Loucy (cell line): ENCODE data around the gene AMZ1.

Experiments used
- H2AFZ ChIP-seq: fragments of 200-600 bp; sonication (generic); 2 replicates; pipeline ENCODE4 v1.6.0; 2016; ENCODE audit warnings: antibody characterized with exemption, mild to moderate bottlenecking, low read length, moderate library complexity
- H3F3A ChIP-seq: fragments of 200-600 bp; 2 replicates; pipeline ENCODE4 v1.6.0; 2016; ENCODE audit warnings: antibody characterized with exemption, low read depth, mild to moderate bottlenecking
- H3K27me3 ChIP-seq: fragments of 200-600 bp; sonication (generic); 2 replicates; pipeline ENCODE4 v1.6.1; 2014; ENCODE audit warnings: low read length, mild to moderate bottlenecking; ENCODE audit not compliant: insufficient read depth, poor library complexity, severe bottlenecking
- H3K36me3 ChIP-seq: fragments of 200-600 bp; sonication (generic); 2 replicates; pipeline ENCODE4 v1.6.1; 2016; ENCODE audit warnings: low read length; ENCODE audit not compliant: insufficient read depth
- H3K4me1 ChIP-seq: fragments of 200-600 bp; sonication (generic); 2 replicates; pipeline ENCODE4 v1.5.1; 2014; ENCODE audit warnings: low read length, mild to moderate bottlenecking; ENCODE audit not compliant: insufficient read depth, poor library complexity, severe bottlenecking
- H3K4me2 ChIP-seq: fragments of 200-600 bp; sonication (generic); 2 replicates; pipeline ENCODE4 v1.6.0; 2014; ENCODE audit warnings: antibody characterized with exemption, low read length, low read depth, mild to moderate bottlenecking; ENCODE audit not compliant: poor library complexity, severe bottlenecking
- H3K4me3 ChIP-seq: fragments of 200-600 bp; sonication (generic); 2 replicates; pipeline ENCODE4 v1.5.1; 2014; ENCODE audit warnings: low read length, mild to moderate bottlenecking, mixed read lengths; ENCODE audit not compliant: poor library complexity, severe bottlenecking
- H3K79me2 ChIP-seq: fragments of 200-600 bp; sonication (generic); 2 replicates; pipeline ENCODE4 v1.6.1; 2014; ENCODE audit warnings: low read length; ENCODE audit not compliant: insufficient read depth
- H3K9ac ChIP-seq: fragments of 200-600 bp; sonication (generic); 2 replicates; pipeline ENCODE4 v1.6.0; 2014; ENCODE audit warnings: mild to moderate bottlenecking, low read depth, low read length, moderate library complexity; ENCODE audit not compliant: poor library complexity, severe bottlenecking
- H3K9me2 ChIP-seq: fragments of 200-600 bp; sonication (generic); replicated peaks from 2 replicates; pipeline ENCODE4 v1.6.1; 2016; ENCODE audit warnings: low read depth, low read length, mixed read lengths
- H3K9me3 ChIP-seq: fragments of 200-600 bp; sonication (generic); 2 replicates; pipeline ENCODE4 v1.6.1; 2014; ENCODE audit warnings: mild to moderate bottlenecking, antibody characterized with exemption, low read length, low read depth; ENCODE audit not compliant: insufficient read depth
- H4K20me1 ChIP-seq: fragments of 200-600 bp; sonication (generic); 2 replicates; pipeline ENCODE4 v1.6.0; 2014; ENCODE audit warnings: antibody characterized with exemption, low read length, mild to moderate bottlenecking; ENCODE audit not compliant: insufficient read depth, poor library complexity, severe bottlenecking
- EZH2phosphoT487 ChIP-seq: fragments of 200-600 bp; IDR thresholded peaks from 2 replicates; pipeline ENCODE4 v1.6.1; 2018; ENCODE audit warnings: antibody characterized with exemption, mild to moderate bottlenecking, moderate library complexity, borderline replicate concordance
- TF ChIP-seq, protein P1 (sequence below): fragments of 200-600 bp; sonication (generic); conservative IDR thresholded peaks from 2 replicates; pipeline ENCODE4 v1.5.1; 2014; ENCODE audit warnings: mild to moderate bottlenecking, antibody characterized with exemption, low read length

Gene AMZ1

DNA sequence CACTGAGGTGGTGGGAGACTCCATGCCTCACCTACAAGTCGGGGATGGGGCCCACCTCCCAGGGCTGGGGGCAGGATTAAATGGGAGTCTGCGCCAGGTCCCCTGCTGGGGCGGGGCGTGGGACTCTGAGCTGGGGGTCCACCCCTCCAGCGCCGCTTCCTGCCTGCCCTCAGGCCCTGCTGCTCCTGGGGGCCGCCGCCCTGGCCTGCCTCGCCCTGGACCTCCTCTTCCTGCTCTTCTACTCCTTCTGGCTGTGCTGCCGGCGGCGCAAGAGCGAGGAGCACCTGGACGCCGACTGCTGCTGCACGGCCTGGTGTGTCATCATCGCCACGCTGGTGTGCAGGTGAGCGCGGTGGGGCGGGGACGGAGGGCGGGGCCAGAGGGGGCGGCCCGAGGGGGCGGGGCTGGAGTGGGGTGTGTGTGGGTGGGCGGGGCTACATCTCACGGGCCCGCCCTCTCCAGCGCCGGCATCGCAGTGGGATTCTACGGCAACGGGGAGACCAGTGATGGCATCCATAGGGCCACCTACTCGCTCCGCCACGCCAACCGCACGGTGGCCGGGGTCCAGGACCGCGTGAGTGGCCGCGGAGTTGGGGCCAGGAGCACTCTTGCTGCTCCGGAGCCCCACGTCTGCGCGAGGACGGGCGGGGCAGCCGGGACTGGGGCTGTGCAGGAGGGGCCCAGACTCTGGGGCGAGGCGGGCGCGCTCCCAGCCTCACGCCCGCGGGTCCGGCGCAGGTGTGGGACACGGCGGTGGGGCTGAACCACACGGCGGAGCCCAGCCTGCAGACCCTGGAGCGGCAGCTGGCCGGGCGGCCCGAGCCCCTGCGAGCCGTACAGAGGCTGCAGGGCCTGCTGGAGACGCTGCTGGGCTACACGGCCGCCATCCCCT is 41.1 kb upstream of the AMZ1 start:
- no peaks in the 10 kb centered on the region for H3K9me3 ChIP-seq
- TF ChIP-seq, protein P1, sequence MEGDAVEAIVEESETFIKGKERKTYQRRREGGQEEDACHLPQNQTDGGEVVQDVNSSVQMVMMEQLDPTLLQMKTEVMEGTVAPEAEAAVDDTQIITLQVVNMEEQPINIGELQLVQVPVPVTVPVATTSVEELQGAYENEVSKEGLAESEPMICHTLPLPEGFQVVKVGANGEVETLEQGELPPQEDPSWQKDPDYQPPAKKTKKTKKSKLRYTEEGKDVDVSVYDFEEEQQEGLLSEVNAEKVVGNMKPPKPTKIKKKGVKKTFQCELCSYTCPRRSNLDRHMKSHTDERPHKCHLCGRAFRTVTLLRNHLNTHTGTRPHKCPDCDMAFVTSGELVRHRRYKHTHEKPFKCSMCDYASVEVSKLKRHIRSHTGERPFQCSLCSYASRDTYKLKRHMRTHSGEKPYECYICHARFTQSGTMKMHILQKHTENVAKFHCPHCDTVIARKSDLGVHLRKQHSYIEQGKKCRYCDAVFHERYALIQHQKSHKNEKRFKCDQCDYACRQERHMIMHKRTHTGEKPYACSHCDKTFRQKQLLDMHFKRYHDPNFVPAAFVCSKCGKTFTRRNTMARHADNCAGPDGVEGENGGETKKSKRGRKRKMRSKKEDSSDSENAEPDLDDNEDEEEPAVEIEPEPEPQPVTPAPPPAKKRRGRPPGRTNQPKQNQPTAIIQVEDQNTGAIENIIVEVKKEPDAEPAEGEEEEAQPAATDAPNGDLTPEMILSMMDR: no peak
- TF ChIP-seq EZH2phosphoT487: no peak
- no peak overlapping the region for H3K4me2 ChIP-seq
- H3K4me1 ChIP-seq: peaks cover 33% of the 10 kb centered on the region
- no peaks in the 10 kb centered on the region for H3K27me3 ChIP-seq
- no peaks in the 10 kb centered on the region for H3K9me2 ChIP-seq
- H4K20me1 ChIP-seq: peaks cover 54% of the 10 kb centered on the region
- H2AFZ ChIP-seq: no peak overlapping the region
- peaks cover 32% of the 10 kb centered on the region for H3K79me2 ChIP-seq
- H3K9ac ChIP-seq: no peak overlapping the region
- H3F3A ChIP-seq: no peaks in the 10 kb centered on the region
- H3K36me3 ChIP-seq: peaks cover 43% of the 10 kb centered on the region; the same call in 1 of the 2 replicates
- H3K4me3 ChIP-seq: no peak overlapping the region

DNA sequence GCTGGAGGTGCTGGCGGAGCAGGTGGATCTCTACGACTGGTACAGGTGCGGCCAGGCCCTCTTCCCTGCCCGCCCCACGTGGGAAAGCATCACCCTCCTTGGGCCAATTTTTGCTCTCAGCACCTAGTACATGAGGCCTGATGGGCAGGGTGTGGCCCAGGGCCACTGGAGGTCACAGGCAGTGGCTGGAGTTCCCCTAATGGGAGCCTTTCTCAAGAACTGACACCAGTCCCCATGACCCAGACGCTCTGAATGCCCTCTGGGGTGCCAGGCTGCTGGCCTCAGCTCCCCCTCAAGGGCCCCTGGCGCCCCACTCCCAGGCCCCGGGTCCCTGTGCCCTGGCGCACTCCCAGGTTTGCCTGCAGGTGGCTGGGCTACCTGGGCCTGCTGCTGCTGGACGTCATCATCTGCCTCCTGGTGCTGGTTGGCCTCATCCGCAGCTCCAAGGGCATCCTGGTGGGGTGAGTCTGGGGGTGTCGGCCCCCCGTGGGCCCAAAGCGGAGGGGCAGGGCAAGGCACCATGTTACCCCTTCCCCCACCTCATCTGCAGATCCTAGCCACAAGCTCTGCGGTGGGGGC is 40.3 kb upstream of the AMZ1 start:
- H3K4me3 ChIP-seq: no peak overlapping the region
- peaks cover 54% of the 10 kb centered on the region for H4K20me1 ChIP-seq
- H3K4me2 ChIP-seq: no peak overlapping the region
- TF ChIP-seq, protein P1: no peak
- TF ChIP-seq EZH2phosphoT487: no peak
- H3K9me2 ChIP-seq: no peaks in the 10 kb centered on the region
- peaks cover 30% of the 10 kb centered on the region for H3K79me2 ChIP-seq
- H2AFZ ChIP-seq: no peak overlapping the region
- H3K9me3 ChIP-seq: no peaks in the 10 kb centered on the region
- H3F3A ChIP-seq: no peaks in the 10 kb centered on the region
- H3K36me3 ChIP-seq: peaks cover 51% of the 10 kb centered on the region; the same call in 1 of the 2 replicates
- no peak overlapping the region for H3K9ac ChIP-seq
- no peaks in the 10 kb centered on the region for H3K27me3 ChIP-seq
- peaks cover 33% of the 10 kb centered on the region for H3K4me1 ChIP-seq

DNA sequence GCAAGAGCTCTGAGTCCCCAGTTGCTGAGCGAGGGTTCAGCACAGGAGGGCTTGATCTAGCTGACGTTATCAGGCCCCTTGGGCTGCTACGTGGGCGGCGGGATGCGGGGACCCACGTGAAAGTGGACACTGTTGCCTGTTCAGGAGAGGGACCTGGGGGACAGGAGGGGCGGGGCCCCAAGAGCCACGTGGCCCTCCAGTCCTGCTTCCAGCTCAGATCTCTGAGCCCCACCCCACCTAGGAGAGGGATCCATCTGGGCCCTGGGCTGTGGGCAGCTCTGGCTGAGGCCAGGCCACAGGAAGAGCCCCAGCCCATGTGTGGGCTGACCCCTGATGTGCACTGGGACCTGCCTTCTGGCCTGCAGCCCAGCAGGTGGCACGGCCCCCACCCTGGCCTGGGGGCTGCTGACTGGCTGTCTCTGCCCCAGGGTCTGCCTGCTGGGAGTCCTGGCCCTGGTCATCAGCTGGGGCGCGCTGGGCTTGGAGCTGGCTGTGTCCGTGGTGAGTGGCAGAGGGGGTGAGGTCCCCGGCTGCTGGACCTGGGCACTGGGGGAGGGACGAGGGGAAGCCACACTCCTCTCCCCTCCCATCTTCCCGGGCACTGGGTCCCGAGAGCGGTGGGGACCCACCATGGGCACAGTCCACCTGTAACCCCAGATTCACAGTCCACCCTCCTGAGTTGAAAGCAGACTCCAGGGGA is 38.7 kb upstream of the AMZ1 start:
- Histone ChIP-seq H4K20me1 (peaks cover 38% of the 10 kb centered on the region), H3K27me3 (no peaks in the 10 kb centered on the region), H3K9me2 (no peaks in the 10 kb centered on the region), H3F3A (no peaks in the 10 kb centered on the region), H3K79me2 (peaks cover 20% of the 10 kb centered on the region), H3K4me1 (peaks cover 23% of the 10 kb centered on the region), H3K9ac (no peak overlapping the region), H3K9me3 (no peaks in the 10 kb centered on the region), H3K4me3 (no peak overlapping the region), H3K4me2 (no peak overlapping the region), H2AFZ (no peak overlapping the region), H3K36me3 (peaks cover 51% of the 10 kb centered on the region; the same call in 1 of the 2 replicates)
- no peak for TF ChIP-seq EZH2phosphoT487
- TF ChIP-seq, protein P1: no peak
